Measurements from ENCODE around the gene FKBP8. TPM values are rescaled to one million over a fixed set of nuclear protein-coding genes. Genes with fewer than 3 reads are reported as not detected.
A peak's percentile ranks its signal among the peaks of the same experiment; 100 is the strongest.

FKBP8 gene
- total RNA-seq, 1 donor from 2014 or later, result 246 TPM

GRCh38 chr19:18558202-18558555 is 14.8 kb upstream of the FKBP8 start:
- no peaks in the 10 kb centered on the region for H3K27me3 Mint-ChIP-seq (ENCODE audit: low read depth, unreplicated experiment)
- peak overlapping the region; percentile 97 for H3K4me3 Mint-ChIP-seq (ENCODE audit: unreplicated experiment)
- Histone ChIP-seq H3K27ac (ENCODE audit: low read depth, low read length) (peak overlapping the region; percentile 65), H3K36me3 (ENCODE audit: insufficient read depth, low read length) (peaks cover 3% of the 10 kb centered on the region), H3K4me1 (ENCODE audit: insufficient read depth, low read length) (peaks cover 9% of the 10 kb centered on the region), H3K79me2 (ENCODE audit: insufficient read depth, low read length) (peaks cover 42% of the 10 kb centered on the region), H4K20me1 (ENCODE audit: insufficient read depth, low read length) (peaks cover 14% of the 10 kb centered on the region), H3K27me3 (ENCODE audit: insufficient read depth, low read length) (no peaks in the 10 kb centered on the region), H3K4me2 (ENCODE audit: low read length) (peak overlapping the region; percentile 98), H3K9me3 (ENCODE audit: insufficient read depth, low read depth, low read length) (no peaks in the 10 kb centered on the region), H2AFZ (ENCODE audit: low read depth, low read length) (peak overlapping the region; percentile 91), H3K4me3 (ENCODE audit: insufficient read depth, low read depth, low read length) (peak overlapping the region; percentile 91), H3K9ac (ENCODE audit: low read length) (peak overlapping the region; percentile 94)
- no peaks in the 10 kb centered on the region for H3K9me3 Mint-ChIP-seq (ENCODE audit: unreplicated experiment)
- H3K27ac Mint-ChIP-seq (ENCODE audit: unreplicated experiment), result peak overlapping the region; percentile 94
- TF ChIP-seq CTCF (IDR thresholded peaks at IDR 0.05; ENCODE audit: insufficient read depth, low read depth, low read length), result no peak
- no peak for TF ChIP-seq EZH2 (IDR thresholded peaks at IDR 0.05; ENCODE audit: insufficient read depth, low read length)
- DNase-seq (ENCODE audit: low read depth) (no peak), FAIRE-seq (no peak)
- H3K4me1 Mint-ChIP-seq (ENCODE audit: low read depth, unreplicated experiment), result peaks cover 6% of the 10 kb centered on the region
- H3K36me3 Mint-ChIP-seq (ENCODE audit: low read depth, unreplicated experiment), result peaks cover 8% of the 10 kb centered on the region

DNA sequence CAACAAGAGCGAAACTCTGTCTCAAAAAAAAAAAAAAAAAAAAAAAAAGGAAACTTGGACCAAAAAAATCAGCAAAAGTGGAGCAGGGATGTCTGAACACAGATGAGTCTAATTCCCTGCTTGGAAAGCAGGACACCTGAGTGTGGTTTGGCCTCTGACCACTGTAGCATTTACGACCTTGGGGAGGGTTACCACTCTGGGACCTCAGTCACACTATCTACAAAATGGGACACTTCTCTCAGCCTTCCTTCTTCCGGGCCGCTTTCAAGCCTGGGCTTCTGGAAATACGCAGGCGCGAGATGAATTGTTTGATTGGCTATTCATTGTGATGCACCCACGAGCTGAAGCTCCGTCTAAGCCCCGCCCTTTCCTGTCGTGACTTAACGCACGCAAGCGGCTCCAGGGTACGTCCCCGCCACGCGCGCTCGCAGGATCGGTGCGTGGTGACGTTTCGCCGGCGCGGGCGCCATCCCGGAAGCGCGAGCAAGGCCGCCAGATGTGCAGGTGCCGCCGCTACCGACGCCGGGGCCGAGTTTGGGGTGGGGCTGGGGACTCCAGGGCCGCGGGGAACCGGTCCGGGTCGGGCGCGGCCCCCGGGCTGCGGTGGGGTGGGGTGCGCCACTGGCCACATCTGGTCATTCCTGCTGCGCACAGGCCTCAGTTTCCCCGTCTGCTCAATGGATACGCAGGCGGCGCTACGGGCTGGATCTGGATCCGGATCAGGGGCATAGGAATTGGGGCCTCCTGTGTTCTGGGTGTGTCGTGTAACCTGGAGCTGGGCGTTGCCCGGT is 14.2 kb upstream of the FKBP8 start, which contains the start of gene KXD1:
KXD1 (plus strand) TSS at position 460 of the 791 bp plus-strand sequence. CDS start 4,187 bp downstream, outside the sequence.
- peak; percentile 97 for DNase-seq (ENCODE audit: low read depth)
- Mint-ChIP-seq H3K27me3 (ENCODE audit: low read depth, unreplicated experiment) (no peaks in the 10 kb centered on the region), H3K4me3 (ENCODE audit: unreplicated experiment) (peak within 1 kb of the TSS; percentile 97), H3K27ac (ENCODE audit: unreplicated experiment) (peak within 1 kb of the TSS; percentile 94), H3K9me3 (ENCODE audit: unreplicated experiment) (no peaks in the 10 kb centered on the region), H3K4me1 (ENCODE audit: low read depth, unreplicated experiment) (peaks cover 6% of the 10 kb centered on the region), H3K36me3 (ENCODE audit: low read depth, unreplicated experiment) (peaks cover 2% of the 10 kb centered on the region)
- Histone ChIP-seq H3K4me2 (ENCODE audit: low read length) (peak within 1 kb of the TSS; percentile 98), H3K27me3 (ENCODE audit: insufficient read depth, low read length) (no peaks in the 10 kb centered on the region), H2AFZ (ENCODE audit: low read depth, low read length) (peak within 1 kb of the TSS; percentile 91), H3K4me1 (ENCODE audit: insufficient read depth, low read length) (peaks cover 9% of the 10 kb centered on the region), H3K4me3 (ENCODE audit: insufficient read depth, low read depth, low read length) (peak within 1 kb of the TSS; percentile 91), H3K79me2 (ENCODE audit: insufficient read depth, low read length) (peaks cover 42% of the 10 kb centered on the region), H4K20me1 (ENCODE audit: insufficient read depth, low read length) (peaks cover 14% of the 10 kb centered on the region), H3K9me3 (ENCODE audit: insufficient read depth, low read depth, low read length) (no peaks in the 10 kb centered on the region), H3K27ac (ENCODE audit: low read depth, low read length) (peak within 1 kb of the TSS; percentile 65), H3K36me3 (ENCODE audit: insufficient read depth, low read length) (no peaks in the 10 kb centered on the region), H3K9ac (ENCODE audit: low read length) (peak within 1 kb of the TSS; percentile 94)
- TF ChIP-seq EZH2 (IDR thresholded peaks at IDR 0.05; ENCODE audit: insufficient read depth, low read length) (no peak), CTCF (IDR thresholded peaks at IDR 0.05; ENCODE audit: insufficient read depth, low read depth, low read length) (no peak)
- peak; percentile 65 for FAIRE-seq

GRCh38 chr19:18551631-18552030 is 8.3 kb upstream of the FKBP8 start:
- TF ChIP-seq CTCF (IDR thresholded peaks at IDR 0.05; ENCODE audit: insufficient read depth, low read depth, low read length), result no peak
- no peak for TF ChIP-seq EZH2 (IDR thresholded peaks at IDR 0.05; ENCODE audit: insufficient read depth, low read length)
- no peaks in the 10 kb centered on the region for H3K4me1 ChIP-seq (ENCODE audit: insufficient read depth, low read length)
- Mint-ChIP-seq H3K4me3 (ENCODE audit: unreplicated experiment) (no peak overlapping the region), H3K4me1 (ENCODE audit: low read depth, unreplicated experiment) (no peaks in the 10 kb centered on the region), H3K36me3 (ENCODE audit: low read depth, unreplicated experiment) (no peaks in the 10 kb centered on the region), H3K27ac (ENCODE audit: unreplicated experiment) (no peak overlapping the region), H3K9me3 (ENCODE audit: unreplicated experiment) (peaks cover 2% of the 10 kb centered on the region), H3K27me3 (ENCODE audit: low read depth, unreplicated experiment) (no peaks in the 10 kb centered on the region)
- no peaks in the 10 kb centered on the region for H4K20me1 ChIP-seq (ENCODE audit: insufficient read depth, low read length)
- no peaks in the 10 kb centered on the region for H3K36me3 ChIP-seq (ENCODE audit: insufficient read depth, low read length)
- no peaks in the 10 kb centered on the region for H3K27me3 ChIP-seq (ENCODE audit: insufficient read depth, low read length)
- H3K79me2 ChIP-seq (ENCODE audit: insufficient read depth, low read length), result no peaks in the 10 kb centered on the region
- H3K4me3 ChIP-seq (ENCODE audit: insufficient read depth, low read depth, low read length), result no peak overlapping the region
- no peak for FAIRE-seq
- DNase-seq (ENCODE audit: low read depth), result no peak
- no peak overlapping the region for H2AFZ ChIP-seq (ENCODE audit: low read depth, low read length)
- H3K9me3 ChIP-seq (ENCODE audit: insufficient read depth, low read depth, low read length), result no peaks in the 10 kb centered on the region
- no peak overlapping the region for H3K4me2 ChIP-seq (ENCODE audit: low read length)
- H3K9ac ChIP-seq (ENCODE audit: low read length), result no peak overlapping the region
- H3K27ac ChIP-seq (ENCODE audit: low read depth, low read length), result no peak overlapping the region
